H1 (cell line): ENCODE data around the gene PTDSS2.

Experiments
- BCL11A ChIP-seq, 2 experiments: IDR thresholded peaks; one replicate each; pipeline ENCODE4 v1.6.1; 2011; ENCODE audit warnings: low read depth in 2 of 2, low read length in 2 of 2, mild to moderate bottlenecking in 2 of 2
- EZH2 ChIP-seq: fragments of 200-600 bp; sonication (generic); IDR thresholded peaks from 2 replicates; pipeline ENCODE4 v1.7.1; 2012; ENCODE audit warnings: low read depth, mild to moderate bottlenecking, moderate library complexity, low read length, inconsistent platforms; ENCODE audit not compliant: severe bottlenecking
- FOSL1 ChIP-seq: IDR thresholded peaks from 2 replicates; pipeline ENCODE4 v1.6.1; 2011; ENCODE audit warnings: mild to moderate bottlenecking, low read depth, low read length, moderate library complexity; ENCODE audit not compliant: insufficient read depth
- GABPA ChIP-seq: IDR thresholded peaks from 2 replicates; pipeline ENCODE4 v1.6.1; 2011; ENCODE audit warnings: mild to moderate bottlenecking, low read length, moderate library complexity, borderline replicate concordance; ENCODE audit not compliant: insufficient read depth
- HDAC6 ChIP-seq: IDR thresholded peaks from one replicate; pipeline ENCODE4 v1.7.1; 2012; ENCODE audit warnings: low read depth, mild to moderate bottlenecking, inconsistent platforms, low read length, moderate library complexity
- MAFK ChIP-seq: IDR thresholded peaks from 2 replicates; pipeline ENCODE4 v1.6.1; 2012; ENCODE audit warnings: low read depth, mild to moderate bottlenecking, improper control_type of control experiment, low read length
- POLR2A ChIP-seq, 2 experiments: IDR thresholded peaks; 1 replicate in 1 of 2; 2 replicates in 1 of 2; pipeline ENCODE4 v1.6.1; 2011; ENCODE audit warnings: low read depth in 2 of 2, low read length in 2 of 2, mild to moderate bottlenecking in 2 of 2; ENCODE audit errors: control extremely low read depth in 1 of 2
- POLR2AphosphoS5 ChIP-seq: IDR thresholded peaks from 2 replicates; pipeline ENCODE4 v1.6.1; 2011; ENCODE audit warnings: low read depth, low read length
- RAD21 ChIP-seq, 2 experiments: IDR thresholded peaks in 1 of 2; conservative IDR thresholded peaks in 1 of 2; 2 replicates each; pipeline ENCODE4 v1.6.1; 2011; ENCODE audit warnings: low read depth in 2 of 2, low read length in 2 of 2, improper control_type of control experiment in 1 of 2, inconsistent platforms in 1 of 2, mild to moderate bottlenecking in 1 of 2, moderate library complexity in 1 of 2
- RBBP5 ChIP-seq: IDR thresholded peaks from 2 replicates; pipeline ENCODE4 v1.7.1; 2012; ENCODE audit warnings: low read depth, mild to moderate bottlenecking, inconsistent platforms, low read length, moderate library complexity, borderline replicate concordance
- SIRT6 ChIP-seq: IDR thresholded peaks from one replicate; pipeline ENCODE4 v1.7.1; 2012; ENCODE audit warnings: low read length, inconsistent platforms
- TF ChIP-seq, protein P1 (sequence below), 3 experiments: IDR thresholded peaks; 1 replicate in 2 of 3; 2 replicates in 1 of 3; pipeline versions ENCODE4 v1.5.1 to v1.6.1; 2011; ENCODE audit warnings: low read length in 3 of 3, mild to moderate bottlenecking in 3 of 3, inconsistent platforms in 2 of 3, low read depth in 1 of 3, moderate library complexity in 1 of 3; ENCODE audit not compliant: insufficient read depth in 1 of 3; ENCODE audit errors: control extremely low read depth in 1 of 3
- TF ChIP-seq, protein P2 (sequence below): IDR thresholded peaks from 2 replicates; pipeline ENCODE4 v1.6.1; 2011; ENCODE audit warnings: low read length, improper control_type of control experiment

DNA sequence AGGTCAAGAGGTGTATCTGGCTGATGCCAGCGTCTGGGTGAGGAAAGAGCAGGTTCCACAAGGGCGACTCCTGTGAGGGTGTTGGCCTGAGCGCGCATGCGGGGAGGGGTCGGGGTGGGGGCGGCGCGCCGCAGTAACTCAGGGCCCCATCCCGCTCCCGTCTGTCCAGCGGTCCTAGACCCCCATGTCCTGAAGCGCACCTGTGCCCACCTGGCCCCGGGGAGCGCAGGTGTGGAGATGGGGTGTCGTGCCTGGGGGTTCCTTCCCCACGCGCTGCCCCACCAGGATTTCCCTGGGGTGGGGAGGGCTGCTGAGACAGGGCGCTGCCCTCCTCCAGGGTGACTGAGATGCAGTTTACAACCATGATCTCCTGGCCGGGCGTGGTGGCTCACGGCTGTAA, 36.1 kb downstream of the PTDSS2 start:
- TF ChIP-seq, protein P1, sequence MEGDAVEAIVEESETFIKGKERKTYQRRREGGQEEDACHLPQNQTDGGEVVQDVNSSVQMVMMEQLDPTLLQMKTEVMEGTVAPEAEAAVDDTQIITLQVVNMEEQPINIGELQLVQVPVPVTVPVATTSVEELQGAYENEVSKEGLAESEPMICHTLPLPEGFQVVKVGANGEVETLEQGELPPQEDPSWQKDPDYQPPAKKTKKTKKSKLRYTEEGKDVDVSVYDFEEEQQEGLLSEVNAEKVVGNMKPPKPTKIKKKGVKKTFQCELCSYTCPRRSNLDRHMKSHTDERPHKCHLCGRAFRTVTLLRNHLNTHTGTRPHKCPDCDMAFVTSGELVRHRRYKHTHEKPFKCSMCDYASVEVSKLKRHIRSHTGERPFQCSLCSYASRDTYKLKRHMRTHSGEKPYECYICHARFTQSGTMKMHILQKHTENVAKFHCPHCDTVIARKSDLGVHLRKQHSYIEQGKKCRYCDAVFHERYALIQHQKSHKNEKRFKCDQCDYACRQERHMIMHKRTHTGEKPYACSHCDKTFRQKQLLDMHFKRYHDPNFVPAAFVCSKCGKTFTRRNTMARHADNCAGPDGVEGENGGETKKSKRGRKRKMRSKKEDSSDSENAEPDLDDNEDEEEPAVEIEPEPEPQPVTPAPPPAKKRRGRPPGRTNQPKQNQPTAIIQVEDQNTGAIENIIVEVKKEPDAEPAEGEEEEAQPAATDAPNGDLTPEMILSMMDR (IDR thresholded peaks at IDR 0.05; ENCODE audit: control extremely low read depth in 1 of 3, insufficient read depth in 1 of 3, low read depth in 1 of 3, low read length in 3 of 3), result no peak
- no peak for TF ChIP-seq EZH2
- TF ChIP-seq GABPA, result no peak
- TF ChIP-seq POLR2A (IDR thresholded peaks at IDR 0.05; ENCODE audit: control extremely low read depth in 1 of 2, low read depth in 2 of 2, low read length in 2 of 2), result no peak
- TF ChIP-seq RBBP5, result no peak
- TF ChIP-seq, protein P2, sequence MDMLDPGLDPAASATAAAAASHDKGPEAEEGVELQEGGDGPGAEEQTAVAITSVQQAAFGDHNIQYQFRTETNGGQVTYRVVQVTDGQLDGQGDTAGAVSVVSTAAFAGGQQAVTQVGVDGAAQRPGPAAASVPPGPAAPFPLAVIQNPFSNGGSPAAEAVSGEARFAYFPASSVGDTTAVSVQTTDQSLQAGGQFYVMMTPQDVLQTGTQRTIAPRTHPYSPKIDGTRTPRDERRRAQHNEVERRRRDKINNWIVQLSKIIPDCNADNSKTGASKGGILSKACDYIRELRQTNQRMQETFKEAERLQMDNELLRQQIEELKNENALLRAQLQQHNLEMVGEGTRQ, result no peak
- no peak for TF ChIP-seq MAFK
- TF ChIP-seq BCL11A (IDR thresholded peaks at IDR 0.05; ENCODE audit: low read depth in 2 of 2, low read length in 2 of 2), result no peak
- TF ChIP-seq POLR2AphosphoS5, result no peak
- TF ChIP-seq SIRT6, result no peak
- TF ChIP-seq RAD21 (IDR thresholded peaks at IDR 0.05 in 1 of 2, conservative IDR thresholded peaks at IDR 0.05 in 1 of 2; ENCODE audit: low read depth in 2 of 2, low read length in 2 of 2), result no peak
- TF ChIP-seq HDAC6, result no peak
- TF ChIP-seq FOSL1, result no peak
